Peyer's patch (tissue), 4 donors: ENCODE data around the gene EVC2.

Source experiments
- POLR2A ChIP-seq, 2 donors: fragments of 450-650 bp; IDR thresholded peaks; one replicate each; pipeline ENCODE4 v1.5.1; 2017; ENCODE audit warnings: antibody characterized with exemption in 2 of 2, mild to moderate bottlenecking in 2 of 2, moderate library complexity in 2 of 2
- TF ChIP-seq, protein P1 (sequence below), 6 experiments: fragments of 450-650 bp in 4 of 6; fragments of 200-600 bp in 2 of 6; sonication (generic) in 1 of 6; IDR thresholded peaks; one replicate each; pipeline ENCODE4 v1.5.1; 2017 to 2019; ENCODE audit warnings: antibody characterized with exemption in 6 of 6, mild to moderate bottlenecking in 3 of 6, moderate library complexity in 1 of 6

DNA sequence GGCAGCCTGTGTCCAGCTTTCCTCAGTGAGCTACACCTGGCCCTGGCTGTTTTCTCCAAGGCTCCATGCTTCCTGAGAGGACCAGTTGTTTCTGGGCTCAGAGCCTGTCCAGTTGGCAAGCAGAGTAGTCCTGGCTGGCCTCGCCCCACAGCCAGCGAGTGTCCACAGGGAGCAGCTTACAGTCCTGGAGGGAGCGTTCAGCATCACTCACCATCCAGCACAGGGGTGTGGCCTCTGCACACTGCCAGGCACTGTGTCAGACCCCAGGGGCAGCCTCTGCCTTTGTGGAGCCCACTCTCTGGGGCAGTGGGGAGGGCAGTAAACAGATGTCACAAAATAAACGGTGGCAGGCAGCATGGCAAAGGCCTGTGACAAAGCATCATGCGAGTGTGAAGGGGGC lies 26.5 kb upstream of the EVC2 start:
- TF ChIP-seq, protein P1, sequence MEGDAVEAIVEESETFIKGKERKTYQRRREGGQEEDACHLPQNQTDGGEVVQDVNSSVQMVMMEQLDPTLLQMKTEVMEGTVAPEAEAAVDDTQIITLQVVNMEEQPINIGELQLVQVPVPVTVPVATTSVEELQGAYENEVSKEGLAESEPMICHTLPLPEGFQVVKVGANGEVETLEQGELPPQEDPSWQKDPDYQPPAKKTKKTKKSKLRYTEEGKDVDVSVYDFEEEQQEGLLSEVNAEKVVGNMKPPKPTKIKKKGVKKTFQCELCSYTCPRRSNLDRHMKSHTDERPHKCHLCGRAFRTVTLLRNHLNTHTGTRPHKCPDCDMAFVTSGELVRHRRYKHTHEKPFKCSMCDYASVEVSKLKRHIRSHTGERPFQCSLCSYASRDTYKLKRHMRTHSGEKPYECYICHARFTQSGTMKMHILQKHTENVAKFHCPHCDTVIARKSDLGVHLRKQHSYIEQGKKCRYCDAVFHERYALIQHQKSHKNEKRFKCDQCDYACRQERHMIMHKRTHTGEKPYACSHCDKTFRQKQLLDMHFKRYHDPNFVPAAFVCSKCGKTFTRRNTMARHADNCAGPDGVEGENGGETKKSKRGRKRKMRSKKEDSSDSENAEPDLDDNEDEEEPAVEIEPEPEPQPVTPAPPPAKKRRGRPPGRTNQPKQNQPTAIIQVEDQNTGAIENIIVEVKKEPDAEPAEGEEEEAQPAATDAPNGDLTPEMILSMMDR (IDR thresholded peaks at IDR 0.05): no peak
- TF ChIP-seq POLR2A (IDR thresholded peaks at IDR 0.05): no peak
